NCI-H2171 treated with DMSO at 0.1 percent for 48 hours (cell line): ENCODE data around the gene NDUFS5.
A peak's percentile ranks its signal among the peaks of the same experiment; 100 is the strongest.
"Not testable (repeated sequence)": the region's sequence is repeated elsewhere in the genome, so short reads cannot be mapped to it uniquely, and the experiment has no call there.

ENCODE experiments used
- DNase-seq: peaks from one replicate; lab custom pipeline; 2025; lab: John Stamatoyannopoulos, UW

The NDUFS5 gene

DNA sequence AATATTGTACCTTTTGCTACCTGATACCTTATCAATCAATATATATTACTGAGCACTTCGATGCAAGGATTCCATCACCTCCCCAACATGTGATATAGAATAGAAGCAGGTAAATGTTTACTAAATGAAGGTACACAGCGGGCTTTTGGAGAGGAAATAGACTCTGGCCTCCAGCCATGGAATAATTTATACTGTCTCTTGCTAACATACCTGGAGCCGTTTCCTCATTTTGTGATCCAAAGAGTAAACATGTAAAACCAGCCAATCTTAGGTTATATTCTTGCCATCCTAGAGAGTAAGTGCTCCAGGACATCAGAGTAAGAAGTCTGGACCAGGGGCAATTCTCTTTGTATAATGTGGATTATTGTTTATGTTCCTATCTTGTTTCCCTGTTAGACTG lies 39.4 kb downstream of the NDUFS5 start:
- DNase-seq, result no peak

DNA sequence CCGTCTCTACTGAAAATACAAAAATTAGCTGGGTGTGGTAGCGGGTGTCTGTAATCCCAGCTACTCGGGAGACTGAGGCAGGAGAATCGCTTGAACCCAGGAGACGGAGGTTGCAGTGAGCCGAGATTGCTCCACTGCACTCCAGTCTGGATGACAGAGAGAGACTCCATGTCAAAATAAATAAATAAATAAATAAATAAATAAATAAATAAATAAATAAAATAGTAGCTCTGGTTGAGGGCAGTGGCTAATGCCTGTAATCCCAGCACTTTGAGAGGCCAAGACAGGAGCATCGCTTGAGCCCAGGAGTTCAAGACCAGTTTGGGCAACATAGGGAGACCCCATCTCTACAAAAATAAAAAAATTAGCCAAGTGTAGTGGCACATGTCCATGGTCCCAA lies 42.1 kb downstream of the NDUFS5 start:
- not testable (repeated sequence) for DNase-seq

DNA sequence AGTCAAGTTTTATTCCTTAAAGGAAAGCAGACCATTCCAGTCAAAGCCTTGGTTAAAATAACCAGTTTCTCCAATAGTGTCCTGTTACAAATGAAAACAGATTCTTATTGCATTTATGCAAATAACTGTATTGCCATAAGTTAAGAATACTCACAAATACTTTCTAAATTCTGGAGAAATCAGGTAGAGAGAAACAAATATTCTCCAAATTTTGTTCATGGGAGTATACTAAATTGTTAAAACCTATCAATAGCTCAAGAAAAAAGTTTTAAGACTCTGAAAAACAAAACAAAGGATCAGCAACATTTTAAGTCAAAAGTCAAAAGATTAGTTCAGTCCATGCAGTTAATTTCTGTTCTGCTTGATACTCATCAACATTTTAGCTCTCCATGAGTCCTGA lies 45.4 kb downstream of the NDUFS5 start:
- not testable (repeated sequence) for DNase-seq

DNA sequence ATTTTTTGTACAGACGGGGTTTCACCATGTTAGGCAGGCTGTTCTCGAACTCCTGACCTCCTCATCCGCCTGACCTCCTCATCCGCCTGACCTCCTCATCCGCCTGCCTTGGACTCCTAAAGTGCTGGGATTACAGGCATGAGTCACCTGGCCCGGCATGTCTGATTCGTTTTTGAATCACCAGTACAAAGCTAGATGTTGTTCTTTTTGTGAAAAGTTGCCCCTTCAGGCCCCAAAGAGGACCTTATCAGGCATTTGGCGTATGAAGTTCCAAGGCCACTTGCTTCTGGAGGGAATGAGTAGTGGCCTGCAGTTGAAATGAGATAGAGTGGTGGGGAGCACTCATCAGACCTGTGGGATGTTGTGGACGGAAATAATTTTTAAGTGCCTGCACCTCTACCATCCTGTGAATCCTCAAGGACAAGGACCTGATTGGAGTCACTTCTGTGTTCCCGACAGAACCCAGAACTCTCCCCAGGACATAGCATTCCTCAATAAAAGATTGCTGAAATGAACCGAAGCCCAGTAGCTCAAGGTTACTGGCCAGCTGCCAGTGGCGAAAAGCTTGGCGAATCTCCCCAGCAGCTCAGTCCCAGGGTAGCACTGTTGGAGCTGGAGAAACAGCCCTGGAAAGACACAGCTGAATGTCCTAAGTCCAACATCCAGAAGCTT lies 50.1 kb downstream of the NDUFS5 start:
- DNase-seq, result no peak

DNA sequence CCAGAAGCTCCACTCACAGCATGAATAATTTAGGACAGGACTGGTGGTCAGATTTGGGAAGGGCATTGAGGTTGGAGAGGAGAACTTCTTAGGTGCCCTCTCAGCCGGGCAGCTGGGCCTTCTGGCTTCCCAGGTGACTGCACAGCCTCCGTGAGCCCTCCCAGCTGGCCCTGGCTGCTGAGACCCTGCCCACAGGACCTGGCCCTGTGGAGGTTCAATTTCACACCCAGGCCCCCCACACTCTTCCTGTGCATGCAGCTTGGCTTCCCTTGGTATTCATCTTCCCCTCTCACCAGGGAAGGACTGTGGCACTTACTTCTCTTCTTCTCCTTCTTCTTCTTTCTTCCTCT lies 50.6 kb downstream of the NDUFS5 start:
- no peak for DNase-seq

DNA sequence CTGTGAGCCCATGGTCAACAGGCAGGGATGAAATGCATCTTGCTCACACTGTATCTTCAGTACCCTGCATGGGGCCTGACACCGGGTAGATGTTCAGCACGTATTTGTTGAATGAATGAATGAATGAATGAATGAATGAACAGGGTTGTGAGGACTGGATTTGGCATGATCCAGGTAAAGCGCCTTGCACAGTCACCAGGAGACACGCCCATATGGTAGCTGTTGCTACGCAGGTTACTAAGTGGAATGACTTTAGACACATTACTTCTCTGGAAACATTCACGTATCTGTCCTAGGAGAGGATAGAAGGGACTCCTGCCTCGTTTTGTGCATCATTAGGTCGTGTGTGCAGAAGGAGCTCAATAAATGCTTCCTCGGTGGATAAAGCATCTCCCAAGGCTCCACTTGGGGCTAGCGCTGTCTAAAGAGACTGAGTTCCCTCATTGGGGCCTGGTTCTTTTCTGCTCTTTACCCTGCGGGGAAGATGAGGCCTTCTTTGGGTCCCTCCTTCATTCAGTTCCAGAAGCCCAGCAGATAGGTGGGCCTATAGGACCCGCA lies 54.2 kb downstream of the NDUFS5 start:
- DNase-seq, result no peak

DNA sequence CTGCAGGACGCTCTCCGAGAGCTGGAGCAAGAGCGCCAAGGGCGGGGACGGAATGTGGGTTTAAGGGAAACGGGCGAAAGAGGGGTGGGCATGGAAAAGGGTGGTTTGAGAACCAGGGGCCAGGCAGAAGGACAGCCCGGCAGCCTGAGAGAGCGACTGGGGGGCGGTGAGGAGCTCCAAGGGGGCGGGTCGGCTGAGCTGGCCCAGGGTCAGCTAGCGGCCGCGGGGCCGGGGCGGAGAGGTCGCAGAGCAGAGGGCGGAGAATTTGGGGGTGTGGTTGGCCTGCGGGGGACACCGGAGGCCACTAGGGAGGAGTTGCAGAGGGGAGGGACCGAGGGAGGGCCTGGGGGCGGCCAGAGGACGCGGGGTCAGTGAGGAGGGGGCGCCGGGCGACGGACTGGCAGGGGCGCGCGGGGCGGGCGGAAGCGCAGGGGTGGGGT lies 54.7 kb downstream of the NDUFS5 start:
- DNase-seq, result no peak

DNA sequence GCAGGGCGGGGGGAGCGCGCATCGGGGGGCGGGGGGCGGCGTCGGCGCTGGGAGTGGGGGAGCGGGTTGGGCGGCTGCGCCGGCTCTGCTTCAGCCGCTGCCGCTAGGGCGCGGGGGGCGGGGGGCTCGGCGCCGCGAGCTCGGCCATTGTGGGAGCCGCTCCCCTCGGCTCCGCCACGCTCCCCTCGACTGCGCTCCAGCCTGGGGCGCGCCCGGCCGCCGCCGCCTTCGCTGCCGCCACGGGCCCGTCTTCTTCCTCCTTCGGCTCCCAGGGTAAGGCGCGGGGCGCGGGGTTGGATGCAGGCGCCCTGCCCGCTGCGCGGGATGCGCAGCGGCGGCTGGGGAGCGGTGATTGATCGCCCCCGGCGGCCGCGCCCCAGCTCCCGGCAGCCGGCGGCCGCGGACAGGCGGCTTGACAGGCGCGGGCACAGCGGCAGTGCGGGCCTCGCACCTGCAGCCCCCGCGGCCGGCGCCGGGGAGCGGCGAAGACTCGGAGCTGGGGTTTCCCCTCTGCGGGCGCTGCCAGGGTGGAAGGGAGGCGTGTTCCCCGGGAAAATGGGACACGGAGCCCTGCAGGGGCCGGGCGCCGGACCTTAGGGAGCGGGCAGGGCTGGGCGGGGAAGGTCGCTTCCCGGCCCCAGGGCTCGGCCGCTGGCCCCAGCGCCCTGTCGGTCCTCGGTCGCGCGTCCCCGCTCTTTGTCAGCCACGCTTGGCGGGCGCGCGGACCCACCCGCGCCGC lies 55.3 kb downstream of the NDUFS5 start:
- DNase-seq, result peak; percentile 8

DNA sequence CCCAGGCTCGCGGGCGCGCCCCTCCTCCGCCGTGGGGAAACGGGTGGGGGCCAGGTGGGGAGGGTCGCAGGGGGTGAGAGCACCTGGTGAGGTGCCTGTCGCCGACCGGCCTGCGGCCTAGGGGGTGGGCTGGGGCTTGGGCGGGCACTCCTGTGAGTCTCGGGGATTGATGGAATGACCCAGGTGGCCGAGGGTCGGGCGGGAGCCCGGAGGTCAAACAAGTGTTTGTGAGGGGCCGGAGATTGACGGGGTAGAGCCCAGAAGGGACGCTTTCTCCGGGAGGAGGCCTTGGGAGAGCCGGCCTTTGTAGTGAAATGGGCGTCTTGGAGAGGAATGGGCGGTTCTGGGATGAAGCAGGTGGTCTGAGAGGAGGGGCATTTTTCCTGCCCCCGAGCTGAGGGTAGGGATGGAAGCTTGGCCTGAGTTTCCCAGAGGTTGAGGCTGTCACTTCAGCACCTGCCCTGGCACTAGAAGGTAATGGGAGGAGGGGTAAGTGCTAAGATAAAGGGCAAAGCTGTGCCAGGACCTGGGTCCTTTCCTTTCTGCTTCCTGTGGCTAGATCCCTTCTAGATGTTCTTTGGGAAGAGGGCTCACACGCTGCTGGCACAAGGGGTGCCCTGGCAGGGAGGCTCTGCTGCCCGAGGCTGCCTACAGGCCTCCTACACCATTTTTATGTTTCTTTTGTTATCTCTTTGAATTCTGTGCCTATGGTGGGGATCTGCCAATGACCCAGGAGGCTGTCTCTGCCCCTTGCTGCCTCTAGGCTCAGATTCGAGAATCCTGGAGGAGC lies 56.1 kb downstream of the NDUFS5 start:
- DNase-seq, result no peak

DNA sequence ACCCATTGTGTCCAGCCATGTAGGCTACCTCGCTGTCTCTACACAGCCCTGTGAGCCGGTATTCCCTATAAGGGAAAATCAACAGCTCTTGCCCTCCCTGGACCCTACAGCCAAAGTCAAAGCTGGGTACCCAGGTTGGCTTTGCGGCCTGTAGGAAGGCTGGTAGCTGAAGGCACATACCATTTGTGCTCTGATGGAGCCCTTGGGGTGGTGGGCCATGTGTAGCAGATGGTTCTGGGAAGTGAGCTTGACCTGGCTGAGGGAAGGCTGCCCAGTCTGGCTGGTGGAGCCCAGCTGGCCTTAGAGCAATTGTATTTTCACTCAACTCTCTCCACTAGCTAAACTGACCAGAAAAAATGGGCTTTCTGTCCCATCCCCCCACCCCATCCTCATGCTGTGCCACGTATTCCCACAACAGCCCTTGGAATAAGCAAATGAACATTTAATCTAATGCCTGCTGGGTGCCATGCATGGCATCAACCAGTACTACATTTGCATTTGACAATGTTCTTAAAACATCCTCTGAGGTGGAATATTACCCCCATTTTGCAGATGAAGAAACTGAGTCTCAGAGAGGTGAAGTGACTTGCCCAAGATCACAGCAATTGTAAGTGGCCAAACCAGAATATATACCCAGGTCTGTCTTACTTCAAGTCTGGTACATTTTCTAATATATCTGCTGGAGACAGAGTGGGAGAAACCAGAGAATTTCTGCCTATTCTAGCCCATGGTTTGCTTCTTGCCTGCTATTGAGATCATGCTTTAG lies 56.8 kb downstream of the NDUFS5 start:
- no peak for DNase-seq

DNA sequence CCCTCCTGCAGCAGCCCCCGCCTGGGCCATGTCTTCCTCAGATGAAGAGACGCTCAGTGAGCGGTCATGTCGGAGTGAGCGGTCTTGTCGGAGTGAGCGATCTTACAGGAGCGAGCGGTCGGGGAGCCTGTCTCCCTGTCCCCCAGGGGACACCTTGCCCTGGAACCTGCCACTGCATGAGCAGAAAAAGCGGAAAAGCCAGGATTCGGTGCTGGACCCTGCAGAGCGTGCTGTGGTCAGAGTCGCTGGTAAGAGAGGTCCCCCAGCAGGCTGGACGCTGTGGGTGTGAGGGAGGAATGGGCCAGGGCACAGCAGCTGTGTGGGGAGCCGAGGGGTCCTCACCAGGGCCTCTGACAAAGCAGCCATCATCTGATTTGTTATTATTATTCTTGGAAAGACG lies 58.0 kb downstream of the NDUFS5 start:
- no peak for DNase-seq
